H9 (cell line): ENCODE measurements around the gene TNP2. TPM values are rescaled to one million over a fixed set of nuclear protein-coding genes. Genes with fewer than 3 reads are reported as not detected.
A peak's percentile ranks its signal among the peaks of the same experiment; 100 is the strongest.

Experiments
- DNase-seq: peaks from one replicate; pipeline ENCODE4 v3.0.0-alpha.2; 2017
- H2AFZ ChIP-seq: one replicate; pipeline ENCODE4 v1.6.1; 2013; ENCODE audit warnings: mild to moderate bottlenecking, low read length, control low read depth, moderate library complexity
- H2AK5ac ChIP-seq: 2 replicates; pipeline ENCODE4 v1.6.1; 2013; ENCODE audit warnings: low read length, control low read depth, mixed read lengths; ENCODE audit not compliant: insufficient read length
- H2BK120ac ChIP-seq: one replicate; pipeline ENCODE4 v1.6.1; 2013; ENCODE audit warnings: low read depth, mild to moderate bottlenecking, low read length, control low read depth, inconsistent platforms; ENCODE audit not compliant: poor library complexity, severe bottlenecking
- H2BK12ac ChIP-seq: 2 replicates; pipeline ENCODE4 v1.6.1; 2013; ENCODE audit warnings: low read length, control low read depth, mixed read lengths, low read depth; ENCODE audit not compliant: insufficient read length
- H2BK15ac ChIP-seq: 2 replicates; pipeline ENCODE4 v1.6.1; 2013; ENCODE audit warnings: low read depth, low read length, control low read depth
- H2BK20ac ChIP-seq: one replicate; pipeline ENCODE4 v1.6.1; 2013; ENCODE audit warnings: low read depth, mild to moderate bottlenecking, low read length, control low read depth, inconsistent platforms; ENCODE audit not compliant: poor library complexity, severe bottlenecking
- H2BK5ac ChIP-seq: 2 replicates; pipeline ENCODE4 v1.6.1; 2013; ENCODE audit warnings: low read length, control low read depth, mixed read lengths; ENCODE audit not compliant: insufficient read length
- H3K14ac ChIP-seq: 2 replicates; pipeline ENCODE4 v1.6.1; 2013; ENCODE audit warnings: low read length, control low read depth; ENCODE audit not compliant: insufficient read depth
- H3K18ac ChIP-seq: 2 replicates; pipeline ENCODE4 v1.6.1; 2013; ENCODE audit warnings: low read depth, mild to moderate bottlenecking, mixed read lengths, low read length, control low read depth; ENCODE audit not compliant: insufficient read length
- H3K23ac ChIP-seq: 2 replicates; pipeline ENCODE4 v1.6.1; 2013; ENCODE audit warnings: low read length, control low read depth, mixed read lengths, low read depth; ENCODE audit not compliant: insufficient read length
- H3K23me2 ChIP-seq: 2 replicates; pipeline ENCODE4 v1.6.1; 2013; ENCODE audit warnings: low read depth, mild to moderate bottlenecking, mixed read lengths, low read length, control low read depth; ENCODE audit not compliant: insufficient read length, poor library complexity, severe bottlenecking
- H3K27ac ChIP-seq: 2 replicates; pipeline ENCODE4 v1.5.1; 2013; ENCODE audit warnings: low read length, control low read depth, mixed read lengths, low read depth; ENCODE audit not compliant: insufficient read length
- H3K27me3 ChIP-seq: 2 replicates; pipeline ENCODE4 v1.6.1; 2013; ENCODE audit warnings: low read length, control low read depth, inconsistent platforms; ENCODE audit not compliant: insufficient read depth
- H3K4ac ChIP-seq: 2 replicates; pipeline ENCODE4 v1.6.1; 2013; ENCODE audit warnings: low read depth, mild to moderate bottlenecking, control low read depth, inconsistent platforms, low read length, moderate library complexity
- H3K4me1 ChIP-seq: 2 replicates; pipeline ENCODE4 v1.6.1; 2013; ENCODE audit warnings: low read length, control low read depth, inconsistent platforms; ENCODE audit not compliant: insufficient read depth
- H3K4me2 ChIP-seq: 2 replicates; pipeline ENCODE4 v1.6.1; 2013; ENCODE audit warnings: low read length, control low read depth, mixed read lengths; ENCODE audit not compliant: insufficient read length, insufficient read depth
- H3K56ac ChIP-seq: 2 replicates; pipeline ENCODE4 v1.6.1; 2013; ENCODE audit warnings: low read depth, mild to moderate bottlenecking, mixed read lengths, low read length, control low read depth; ENCODE audit not compliant: insufficient read length
- H3K79me1 ChIP-seq: 2 replicates; pipeline ENCODE4 v1.6.1; 2013; ENCODE audit warnings: low read depth, mild to moderate bottlenecking, moderate library complexity, low read length, control low read depth, inconsistent platforms; ENCODE audit not compliant: insufficient read depth, poor library complexity, severe bottlenecking
- H3K79me2 ChIP-seq: 2 replicates; pipeline ENCODE4 v1.6.1; 2013; ENCODE audit warnings: low read length, control low read depth, inconsistent platforms; ENCODE audit not compliant: insufficient read depth
- H3K9ac ChIP-seq: 2 replicates; pipeline ENCODE4 v1.6.1; 2013; ENCODE audit warnings: low read length, control low read depth, mixed read lengths; ENCODE audit not compliant: insufficient read length; ENCODE audit errors: extremely low read depth
- H3K9me3 ChIP-seq: one replicate; pipeline ENCODE4 v1.6.1; 2013; ENCODE audit warnings: low read depth, low read length, inconsistent platforms; ENCODE audit not compliant: control insufficient read depth
- H3T11ph ChIP-seq: one replicate; pipeline ENCODE4 v1.6.1; 2013; ENCODE audit warnings: mild to moderate bottlenecking, low read length, control low read depth, inconsistent platforms
- H4K20me1 ChIP-seq: one replicate; pipeline ENCODE4 v1.6.1; 2013; ENCODE audit not compliant: control insufficient read depth, insufficient read length, insufficient read depth
- H4K5ac ChIP-seq: 2 replicates; pipeline ENCODE4 v1.6.1; 2013; ENCODE audit warnings: low read depth, mild to moderate bottlenecking, mixed read lengths, low read length, control low read depth; ENCODE audit not compliant: insufficient read length
- H4K8ac ChIP-seq: replicated peaks from 2 replicates; pipeline ENCODE4 v1.6.1; 2013; ENCODE audit warnings: low read length, control low read depth, mixed read lengths, low read depth; ENCODE audit not compliant: insufficient read length
- H4K91ac ChIP-seq: 2 replicates; pipeline ENCODE4 v1.6.1; 2013; ENCODE audit warnings: low read depth, mild to moderate bottlenecking, moderate library complexity, mixed read lengths, low read length, control low read depth; ENCODE audit not compliant: insufficient read length
- H3K27ac Mint-ChIP-seq, 3 experiments: 2 replicates in 2 of 3; 3 replicates in 1 of 3; pipeline ENCODE4 v1.8.0; 2020 to 2021; ENCODE audit warnings: mixed read lengths in 3 of 3, mild to moderate bottlenecking in 1 of 3, moderate library complexity in 1 of 3
- H3K27me3 Mint-ChIP-seq: 2 replicates; pipeline ENCODE4 v1.8.0; 2021; ENCODE audit warnings: low read depth, mild to moderate bottlenecking, moderate library complexity, mixed read lengths
- H3K36me3 Mint-ChIP-seq, 3 experiments: 2 replicates in 2 of 3; 3 replicates in 1 of 3; pipeline ENCODE4 v1.8.0; 2020 to 2021; ENCODE audit warnings: low read depth in 3 of 3, mixed read lengths in 3 of 3; ENCODE audit not compliant: insufficient read depth in 1 of 3
- H3K4me1 Mint-ChIP-seq, 2 experiments: 2 replicates each; pipeline ENCODE4 v1.8.0; 2020; ENCODE audit warnings: mixed read lengths in 2 of 2
- H3K4me3 Mint-ChIP-seq, 2 experiments: 2 replicates in 1 of 2; 3 replicates in 1 of 2; pipeline ENCODE4 v1.8.0; 2020 to 2021; ENCODE audit warnings: mild to moderate bottlenecking in 2 of 2, mixed read lengths in 2 of 2, moderate library complexity in 1 of 2
- H3K9me3 Mint-ChIP-seq, 2 experiments: 2 replicates in 1 of 2; 3 replicates in 1 of 2; pipeline ENCODE4 v1.8.0; 2020; ENCODE audit warnings: mild to moderate bottlenecking in 2 of 2, mixed read lengths in 2 of 2, moderate library complexity in 1 of 2
- WGBS: extraction: QIAGEN DNeasy Blood & Tissue Kit; methylation state at CpG from one replicate; pipeline ENCODE4 v1.1.7; 2013; ENCODE audit warnings: missing lambda C conversion rate, low lambda C conversion rate, mixed read lengths; ENCODE audit not compliant: insufficient read length; ENCODE audit errors: extremely low coverage; 5-methylcytosine and 5-hydroxymethylcytosine counted together
- total RNA-seq: library from RNA; stranded (reverse); gene quantifications from 2 replicates; pipeline ENCODE4 v1.2.1, GENCODE V29; 2021
- TF ChIP-seq, protein P1 (sequence below): fragments of 200-600 bp; sonication (generic); conservative IDR thresholded peaks from 3 replicates; pipeline ENCODE4 v1.8.0; 2021; ENCODE audit warnings: antibody characterized with exemption, mild to moderate bottlenecking

TNP2 gene
- total RNA-seq, 1 experiment from 2014 or later = not detected

DNA sequence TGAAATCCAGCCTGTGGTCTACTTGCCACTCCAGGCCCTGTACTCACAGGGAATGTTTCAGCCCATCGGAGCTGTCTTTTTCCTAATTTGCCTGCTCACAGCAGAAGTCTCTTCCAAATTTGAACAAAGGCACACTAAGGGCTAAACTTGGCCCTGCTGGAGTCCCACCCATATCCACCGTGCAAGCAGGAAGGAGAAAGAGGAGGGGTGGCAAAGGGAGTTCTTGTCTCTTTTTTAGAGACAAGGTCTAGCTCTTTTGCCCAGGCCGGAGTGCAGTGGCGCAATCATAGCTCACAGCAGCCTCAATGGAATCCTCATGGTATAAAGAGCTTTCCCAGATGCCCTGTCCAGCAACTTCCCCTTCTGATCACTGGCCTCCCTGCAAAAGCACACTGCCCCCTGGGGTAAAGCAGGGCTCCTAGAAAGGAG, 14.7 kb upstream of the TNP2 start:
- no peak overlapping the region for H2BK15ac ChIP-seq
- no peaks in the 10 kb centered on the region for H3K27me3 ChIP-seq
- H3K4me2 ChIP-seq = no peak overlapping the region
- no peak overlapping the region for H3K27ac ChIP-seq
- peak overlapping the region; percentile 72 for H3K18ac ChIP-seq
- no peaks in the 10 kb centered on the region for H4K20me1 ChIP-seq
- H3K9me3 ChIP-seq = no peaks in the 10 kb centered on the region
- H3K56ac ChIP-seq = no peak overlapping the region
- H3K9me3 Mint-ChIP-seq = no peaks in the 10 kb centered on the region
- DNase-seq = no peak
- H3K4me1 Mint-ChIP-seq = peaks cover 9 to 20% of the 10 kb centered on the region in 2 experiments
- no peak overlapping the region for H3K4ac ChIP-seq
- H3K4me3 Mint-ChIP-seq = no peak overlapping the region
- TF ChIP-seq, protein P1, sequence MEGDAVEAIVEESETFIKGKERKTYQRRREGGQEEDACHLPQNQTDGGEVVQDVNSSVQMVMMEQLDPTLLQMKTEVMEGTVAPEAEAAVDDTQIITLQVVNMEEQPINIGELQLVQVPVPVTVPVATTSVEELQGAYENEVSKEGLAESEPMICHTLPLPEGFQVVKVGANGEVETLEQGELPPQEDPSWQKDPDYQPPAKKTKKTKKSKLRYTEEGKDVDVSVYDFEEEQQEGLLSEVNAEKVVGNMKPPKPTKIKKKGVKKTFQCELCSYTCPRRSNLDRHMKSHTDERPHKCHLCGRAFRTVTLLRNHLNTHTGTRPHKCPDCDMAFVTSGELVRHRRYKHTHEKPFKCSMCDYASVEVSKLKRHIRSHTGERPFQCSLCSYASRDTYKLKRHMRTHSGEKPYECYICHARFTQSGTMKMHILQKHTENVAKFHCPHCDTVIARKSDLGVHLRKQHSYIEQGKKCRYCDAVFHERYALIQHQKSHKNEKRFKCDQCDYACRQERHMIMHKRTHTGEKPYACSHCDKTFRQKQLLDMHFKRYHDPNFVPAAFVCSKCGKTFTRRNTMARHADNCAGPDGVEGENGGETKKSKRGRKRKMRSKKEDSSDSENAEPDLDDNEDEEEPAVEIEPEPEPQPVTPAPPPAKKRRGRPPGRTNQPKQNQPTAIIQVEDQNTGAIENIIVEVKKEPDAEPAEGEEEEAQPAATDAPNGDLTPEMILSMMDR = no peak; the same call in 2 of the 3 replicates
- H3K4me1 ChIP-seq = no peaks in the 10 kb centered on the region; the same call in 1 of the 2 replicates
- no peak overlapping the region for H3T11ph ChIP-seq
- no peaks in the 10 kb centered on the region; the same call in none of the 2 replicates for H3K27me3 Mint-ChIP-seq
- no peak overlapping the region for H4K8ac ChIP-seq
- no peak overlapping the region for H3K9ac ChIP-seq
- no peak overlapping the region for H4K5ac ChIP-seq
- no peak overlapping the region for H3K14ac ChIP-seq
- H2BK5ac ChIP-seq = no peak overlapping the region
- H2BK120ac ChIP-seq = no peak overlapping the region
- no CpG with 5 or more reads among the region's 4 CpGs for WGBS
- H3K23ac ChIP-seq = no peak overlapping the region
- H2BK20ac ChIP-seq = no peak overlapping the region
- peak overlapping the region in 1 of 3 experiments; percentile 28; a peak in 1 of 7 replicates for H3K27ac Mint-ChIP-seq
- H2AFZ ChIP-seq = no peak overlapping the region
- H3K79me2 ChIP-seq = no peaks in the 10 kb centered on the region
- H2BK12ac ChIP-seq = no peak overlapping the region
- no peak overlapping the region for H2AK5ac ChIP-seq
- H3K23me2 ChIP-seq = no peaks in the 10 kb centered on the region
- no peaks in the 10 kb centered on the region; a peak in 1 of 7 replicates for H3K36me3 Mint-ChIP-seq
- H4K91ac ChIP-seq = no peak overlapping the region
- no peaks in the 10 kb centered on the region for H3K79me1 ChIP-seq
